ENCODE measurements around the gene SMIM9.

DNA sequence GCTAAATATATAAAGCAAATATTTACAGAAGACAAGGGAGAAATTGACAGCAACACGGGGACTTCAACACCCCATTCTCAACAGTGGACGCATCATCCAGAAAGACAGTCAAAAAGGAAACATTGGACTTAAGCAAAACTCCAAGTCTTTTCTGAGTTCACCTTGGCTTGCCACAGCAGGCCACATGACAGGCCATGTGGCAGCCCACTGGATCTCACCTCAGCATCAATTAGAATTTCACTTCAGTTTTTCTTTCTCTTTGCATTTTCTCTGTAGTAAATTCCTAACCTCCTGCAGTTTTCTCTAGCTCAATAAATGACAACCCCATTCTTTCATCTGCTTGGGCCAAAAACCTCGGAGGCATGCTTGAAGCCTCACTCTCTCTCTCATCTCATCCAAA is 12.4 kb downstream of the SMIM9 start:
- TF ChIP-seq POLR2A (IDR thresholded peaks at IDR 0.05): no peak
- TF ChIP-seq, protein P1, sequence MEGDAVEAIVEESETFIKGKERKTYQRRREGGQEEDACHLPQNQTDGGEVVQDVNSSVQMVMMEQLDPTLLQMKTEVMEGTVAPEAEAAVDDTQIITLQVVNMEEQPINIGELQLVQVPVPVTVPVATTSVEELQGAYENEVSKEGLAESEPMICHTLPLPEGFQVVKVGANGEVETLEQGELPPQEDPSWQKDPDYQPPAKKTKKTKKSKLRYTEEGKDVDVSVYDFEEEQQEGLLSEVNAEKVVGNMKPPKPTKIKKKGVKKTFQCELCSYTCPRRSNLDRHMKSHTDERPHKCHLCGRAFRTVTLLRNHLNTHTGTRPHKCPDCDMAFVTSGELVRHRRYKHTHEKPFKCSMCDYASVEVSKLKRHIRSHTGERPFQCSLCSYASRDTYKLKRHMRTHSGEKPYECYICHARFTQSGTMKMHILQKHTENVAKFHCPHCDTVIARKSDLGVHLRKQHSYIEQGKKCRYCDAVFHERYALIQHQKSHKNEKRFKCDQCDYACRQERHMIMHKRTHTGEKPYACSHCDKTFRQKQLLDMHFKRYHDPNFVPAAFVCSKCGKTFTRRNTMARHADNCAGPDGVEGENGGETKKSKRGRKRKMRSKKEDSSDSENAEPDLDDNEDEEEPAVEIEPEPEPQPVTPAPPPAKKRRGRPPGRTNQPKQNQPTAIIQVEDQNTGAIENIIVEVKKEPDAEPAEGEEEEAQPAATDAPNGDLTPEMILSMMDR (IDR thresholded peaks at IDR 0.05): no peak

Measured in prostate gland (tissue), 2 donors.